ENCODE measurements around the gene POGZ.
A peak's percentile ranks its signal among the peaks of the same experiment; 100 is the strongest.

POGZ gene

GRCh38 chr1:151373196-151373595 is 86.1 kb downstream of the POGZ start:
- Histone ChIP-seq H3K27me3 (ENCODE audit: insufficient read depth, poor library complexity, severe bottlenecking) (no peaks in the 10 kb centered on the region), H3K27ac (replicated peaks) (no peak overlapping the region), H3K4me3 (replicated peaks; ENCODE audit: insufficient read depth, low read length) (no peak overlapping the region)
- no peak for DNase-seq (ENCODE audit: low read depth in 1 of 2, low spot score in 1 of 2)
- TF ChIP-seq POLR2AphosphoS5 (IDR thresholded peaks at IDR 0.05; ENCODE audit: low read depth) = no peak
- TF ChIP-seq REST (IDR thresholded peaks at IDR 0.05; ENCODE audit: insufficient replicate concordance, low read depth) = no peak
- TF ChIP-seq CTCF (IDR thresholded peaks at IDR 0.05; ENCODE audit: insufficient read depth, low read length) = no peak
- no peak for TF ChIP-seq GABPA (IDR thresholded peaks at IDR 0.05; ENCODE audit: low read depth)
- no peak for TF ChIP-seq SPI1 (IDR thresholded peaks at IDR 0.05; ENCODE audit: borderline replicate concordance, low read depth)

- no peak within 1 kb of the TSS for H3K27ac ChIP-seq (replicated peaks)
- no peak for DNase-seq (ENCODE audit: low read depth in 1 of 2, low spot score in 1 of 2)
- H3K27me3 ChIP-seq (ENCODE audit: insufficient read depth, poor library complexity, severe bottlenecking) = no peaks in the 10 kb centered on the region
- no peak within 1 kb of the TSS for H3K4me3 ChIP-seq (replicated peaks; ENCODE audit: insufficient read depth, low read length)
- TF ChIP-seq GABPA (IDR thresholded peaks at IDR 0.05; ENCODE audit: low read depth) (no peak), REST (IDR thresholded peaks at IDR 0.05; ENCODE audit: insufficient replicate concordance, low read depth) (no peak), CTCF (IDR thresholded peaks at IDR 0.05; ENCODE audit: insufficient read depth, low read length) (no peak), SPI1 (IDR thresholded peaks at IDR 0.05; ENCODE audit: borderline replicate concordance, low read depth) (no peak), POLR2AphosphoS5 (IDR thresholded peaks at IDR 0.05; ENCODE audit: low read depth) (no peak)
Observed at GRCh38 chr1:151372058-151372934, 87.0 kb downstream of the POGZ start, which contains the start of gene SELENBP1. Gene SELENBP1, minus strand, starts transcription at chr1:151372705. Its CDS starts 64 bp downstream, at chr1:151372641.

GRCh38 chr1:151371370-151372057 is 87.8 kb downstream of the POGZ start:
- no peak overlapping the region for H3K27ac ChIP-seq (replicated peaks)
- TF ChIP-seq REST (IDR thresholded peaks at IDR 0.05; ENCODE audit: insufficient replicate concordance, low read depth) = no peak
- no peak for TF ChIP-seq POLR2AphosphoS5 (IDR thresholded peaks at IDR 0.05; ENCODE audit: low read depth)
- TF ChIP-seq GABPA (IDR thresholded peaks at IDR 0.05; ENCODE audit: low read depth) = no peak
- TF ChIP-seq CTCF (IDR thresholded peaks at IDR 0.05; ENCODE audit: insufficient read depth, low read length) = no peak
- TF ChIP-seq SPI1 (IDR thresholded peaks at IDR 0.05; ENCODE audit: borderline replicate concordance, low read depth) = no peak
- H3K27me3 ChIP-seq (ENCODE audit: insufficient read depth, poor library complexity, severe bottlenecking) = no peaks in the 10 kb centered on the region
- peak; percentile 14 to 38 for DNase-seq (ENCODE audit: low read depth in 1 of 2, low spot score in 1 of 2)
- H3K4me3 ChIP-seq (replicated peaks; ENCODE audit: insufficient read depth, low read length) = no peak overlapping the region
